Keratinocyte (primary cell): Measurements from ENCODE around the gene WFS1. TPM values are rescaled to one million over a fixed set of nuclear protein-coding genes. Genes with fewer than 3 reads are reported as not detected.

Experiments
- DNase-seq: peaks from one replicate; pipeline ENCODE4 v3.0.0-alpha.2; 2011; ENCODE audit warnings: low read depth, missing footprints, low spot score
- FAIRE-seq: peaks from 2 replicates; lab custom pipeline; 2011; peaks lifted over from hg19 to GRCh38; lab: Jason Lieb, UNC
- H2AFZ ChIP-seq: 2 replicates; pipeline ENCODE4 v1.6.0; 2012; ENCODE audit warnings: low read length, control low read depth, inconsistent platforms; ENCODE audit not compliant: control insufficient read depth
- H3K27ac ChIP-seq: 2 replicates; pipeline ENCODE4 v1.5.1; 2011; ENCODE audit warnings: low read length; ENCODE audit not compliant: control insufficient read depth, insufficient read depth
- H3K27me3 ChIP-seq: 3 replicates; pipeline ENCODE4 v1.6.0; 2011; ENCODE audit warnings: low read length; ENCODE audit not compliant: control insufficient read depth, insufficient read depth; ENCODE audit errors: extremely low read depth
- H3K36me3 ChIP-seq, 2 experiments: 2 replicates in 1 of 2; 3 replicates in 1 of 2; pipeline ENCODE4 v1.5.1; 2011; ENCODE audit warnings: low read length in 2 of 2, mild to moderate bottlenecking in 1 of 2; ENCODE audit not compliant: control insufficient read depth in 2 of 2, insufficient read depth in 2 of 2; ENCODE audit errors: extremely low read depth in 1 of 2
- H3K4me1 ChIP-seq: 3 replicates; pipeline ENCODE4 v1.5.1; 2011; ENCODE audit warnings: low read length; ENCODE audit not compliant: control insufficient read depth, insufficient read depth; ENCODE audit errors: extremely low read depth
- H3K4me2 ChIP-seq: 3 replicates; pipeline ENCODE4 v1.6.0; 2011; ENCODE audit warnings: low read depth, low read length; ENCODE audit not compliant: control insufficient read depth, insufficient read depth; ENCODE audit errors: extremely low read depth
- H3K4me3 ChIP-seq, 3 experiments: fragments of 200-600 bp in 1 of 3; sonication (generic) in 1 of 3; 2 replicates in 2 of 3; 3 replicates in 1 of 3; pipeline ENCODE4 v1.5.1; 2011 to 2016; ENCODE audit warnings: low read length in 3 of 3, mild to moderate bottlenecking in 3 of 3, control low read depth in 2 of 3, inconsistent platforms in 1 of 3, low read depth in 1 of 3, mixed read lengths in 1 of 3, mixed run types in 1 of 3, moderate library complexity in 1 of 3; ENCODE audit not compliant: control insufficient read depth in 2 of 3, insufficient read depth in 2 of 3; ENCODE audit errors: extremely low read depth in 1 of 3
- H3K79me2 ChIP-seq: 2 replicates; pipeline ENCODE4 v1.6.0; 2012; ENCODE audit warnings: low read length; ENCODE audit not compliant: control insufficient read depth, insufficient read depth
- H3K9ac ChIP-seq: 3 replicates; pipeline ENCODE4 v1.6.0; 2011; ENCODE audit warnings: low read length; ENCODE audit not compliant: control insufficient read depth, insufficient read depth; ENCODE audit errors: extremely low read depth
- H3K9me1 ChIP-seq: 3 replicates; pipeline ENCODE4 v1.6.0; 2011; ENCODE audit warnings: low read length; ENCODE audit not compliant: control insufficient read depth, insufficient read depth; ENCODE audit errors: extremely low read depth
- H3K9me3 ChIP-seq: 2 replicates; pipeline ENCODE4 v1.5.1; 2012; ENCODE audit warnings: low read depth, low read length; ENCODE audit not compliant: control insufficient read depth
- H4K20me1 ChIP-seq: 3 replicates; pipeline ENCODE4 v1.6.0; 2011; ENCODE audit warnings: low read length; ENCODE audit not compliant: control insufficient read depth, insufficient read depth; ENCODE audit errors: extremely low read depth
- EZH2 ChIP-seq: IDR thresholded peaks from one replicate; pipeline ENCODE4 v1.6.1; 2012; ENCODE audit warnings: inconsistent platforms, mild to moderate bottlenecking, low read length, moderate library complexity
- dilution Hi-C: fragments of 300-500 bp; cut with MboI; formaldehyde crosslinking; loops from one replicate; pipeline ENCODE4 v1.7.0; 2020; ENCODE audit warnings: low sequenced_read_pairs; ENCODE audit not compliant: extremely low pct_ligation_motif_present
- polyA plus RNA-seq, 5 experiments: library from polyadenylated mRNA; depleted of rRNA in 3 of 5; stranded (reverse) in 3 of 5; stranded (forward) in 1 of 5; unstranded in 1 of 5; fragments of >200 nt; gene quantifications; 1 replicate in 1 of 5; 2 replicates in 3 of 5; 3 replicates in 1 of 5; pipeline versions ENCODE4 v1.2.1 to v1.2.3, GENCODE V29; 2011 to 2012; ENCODE audit warnings: missing spikeins in 2 of 5, low read depth in 1 of 5, low replicate concordance in 1 of 5
- TF ChIP-seq, protein P1 (sequence below), 3 experiments: IDR thresholded peaks in 1 of 3; conservative IDR thresholded peaks in 1 of 3; optimal IDR thresholded peaks in 1 of 3; 2 replicates in 2 of 3; 3 replicates in 1 of 3; pipeline versions ENCODE3 to v1.5.1; 2011; ENCODE audit warnings: low read length in 3 of 3, mild to moderate bottlenecking in 3 of 3, moderate library complexity in 2 of 3, control low read depth in 1 of 3, inconsistent platforms in 1 of 3; ENCODE audit not compliant: insufficient read depth in 2 of 3; ENCODE audit errors: extremely low read depth in 1 of 3

WFS1 gene
- polyA plus RNA-seq, 1 donor (not counting 4 experiments of a cell fraction or from before 2014, with no cell fraction given), result 7.0 TPM

DNA sequence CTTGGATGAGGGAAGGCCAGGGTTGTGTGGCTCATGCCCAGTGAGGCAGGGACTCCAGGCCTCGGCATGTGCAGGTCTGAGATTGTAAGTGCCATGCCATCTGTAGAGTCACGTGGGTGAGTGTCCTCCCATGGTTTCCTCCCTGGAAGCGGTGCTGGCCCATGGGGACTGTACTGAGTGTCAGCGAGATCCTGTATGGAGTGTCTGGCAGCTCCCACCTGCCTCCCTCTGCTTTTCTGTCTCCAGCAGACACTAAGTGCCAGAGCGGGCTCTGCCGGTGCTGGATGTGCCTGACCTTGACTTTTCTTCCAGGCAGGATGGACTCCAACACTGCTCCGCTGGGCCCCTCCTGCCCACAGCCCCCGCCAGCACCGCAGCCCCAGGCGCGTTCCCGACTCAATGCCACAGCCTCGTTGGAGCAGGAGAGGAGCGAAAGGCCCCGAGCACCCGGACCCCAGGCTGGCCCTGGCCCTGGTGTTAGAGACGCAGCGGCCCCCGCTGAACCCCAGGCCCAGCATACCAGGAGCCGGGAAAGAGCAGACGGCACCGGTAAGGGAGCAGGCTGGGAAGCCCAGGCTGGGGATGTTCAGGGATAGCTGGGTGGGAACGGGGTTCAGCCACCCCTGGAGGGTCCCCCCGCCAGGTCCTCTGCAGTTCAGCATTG, 7.6 kb downstream of the WFS1 start:
- no peaks in the 10 kb centered on the region for H3K79me2 ChIP-seq
- H3K4me3 ChIP-seq, result no peak overlapping the region
- DNase-seq (no peak), FAIRE-seq (no peak)
- dilution Hi-C loops, result no loop called here
- H3K9ac ChIP-seq, result no peak overlapping the region
- peaks cover 21% of the 10 kb centered on the region for H3K4me1 ChIP-seq
- H3K27me3 ChIP-seq, result no peaks in the 10 kb centered on the region
- TF ChIP-seq EZH2, result no peak
- TF ChIP-seq, protein P1, sequence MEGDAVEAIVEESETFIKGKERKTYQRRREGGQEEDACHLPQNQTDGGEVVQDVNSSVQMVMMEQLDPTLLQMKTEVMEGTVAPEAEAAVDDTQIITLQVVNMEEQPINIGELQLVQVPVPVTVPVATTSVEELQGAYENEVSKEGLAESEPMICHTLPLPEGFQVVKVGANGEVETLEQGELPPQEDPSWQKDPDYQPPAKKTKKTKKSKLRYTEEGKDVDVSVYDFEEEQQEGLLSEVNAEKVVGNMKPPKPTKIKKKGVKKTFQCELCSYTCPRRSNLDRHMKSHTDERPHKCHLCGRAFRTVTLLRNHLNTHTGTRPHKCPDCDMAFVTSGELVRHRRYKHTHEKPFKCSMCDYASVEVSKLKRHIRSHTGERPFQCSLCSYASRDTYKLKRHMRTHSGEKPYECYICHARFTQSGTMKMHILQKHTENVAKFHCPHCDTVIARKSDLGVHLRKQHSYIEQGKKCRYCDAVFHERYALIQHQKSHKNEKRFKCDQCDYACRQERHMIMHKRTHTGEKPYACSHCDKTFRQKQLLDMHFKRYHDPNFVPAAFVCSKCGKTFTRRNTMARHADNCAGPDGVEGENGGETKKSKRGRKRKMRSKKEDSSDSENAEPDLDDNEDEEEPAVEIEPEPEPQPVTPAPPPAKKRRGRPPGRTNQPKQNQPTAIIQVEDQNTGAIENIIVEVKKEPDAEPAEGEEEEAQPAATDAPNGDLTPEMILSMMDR (optimal IDR thresholded peaks at IDR 0.05 in 1 of 3, IDR thresholded peaks at IDR 0.05 in 1 of 3, conservative IDR thresholded peaks at IDR 0.05 in 1 of 3; ENCODE audit: extremely low read depth in 1 of 3, insufficient read depth in 2 of 3, low read length in 3 of 3), result no peak
- no peaks in the 10 kb centered on the region for H3K9me3 ChIP-seq
- peaks cover 0 to 14% of the 10 kb centered on the region in 2 experiments for H3K36me3 ChIP-seq
- no peak overlapping the region for H3K27ac ChIP-seq
- H3K4me2 ChIP-seq, result no peak overlapping the region
- no peak overlapping the region for H2AFZ ChIP-seq
- no peaks in the 10 kb centered on the region for H3K9me1 ChIP-seq
- peaks cover 14% of the 10 kb centered on the region for H4K20me1 ChIP-seq

DNA sequence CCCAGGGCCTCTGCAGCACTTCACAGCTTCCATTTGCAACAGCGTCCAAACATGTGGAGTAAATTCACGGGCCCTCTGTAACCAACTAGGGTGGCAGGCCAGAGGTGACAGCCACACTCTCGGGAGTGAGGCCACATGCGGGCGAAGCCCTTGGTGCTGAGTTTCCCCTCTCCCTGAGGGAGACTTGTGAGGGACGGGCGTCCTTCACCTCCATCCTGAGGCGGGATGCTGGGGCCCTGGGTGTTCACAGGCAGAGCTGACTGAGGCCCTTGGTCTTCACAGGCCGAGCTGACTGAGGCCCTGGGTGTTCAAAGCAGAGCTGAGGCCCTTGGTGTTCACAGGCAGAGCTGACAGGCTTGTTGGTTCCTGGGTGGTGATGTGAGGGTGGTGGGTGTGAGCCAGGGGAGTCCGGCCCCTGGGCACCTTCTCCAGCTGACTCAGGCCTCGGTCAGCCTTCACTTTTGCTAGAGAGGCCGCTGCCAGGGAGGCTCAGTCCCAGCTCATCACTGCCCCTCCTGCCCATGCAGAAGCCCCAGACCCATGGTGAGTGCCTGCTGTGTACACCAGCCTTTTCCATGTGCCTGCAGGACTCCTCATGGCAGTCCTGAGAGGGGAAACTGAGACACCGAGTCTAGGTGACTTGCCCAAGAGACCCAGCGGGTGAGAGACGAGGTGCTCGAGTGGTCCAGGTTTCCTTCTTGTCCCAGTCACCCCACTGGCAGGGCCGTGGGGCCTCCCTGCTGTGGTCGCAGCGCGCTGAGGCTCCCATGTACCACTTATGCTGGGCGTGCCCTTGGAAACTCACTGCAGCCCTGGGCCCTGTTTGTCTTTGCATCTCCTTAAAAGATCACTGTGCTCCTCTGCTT, 8.5 kb downstream of the WFS1 start:
- H3K4me1 ChIP-seq, result peaks cover 15% of the 10 kb centered on the region
- no peak for DNase-seq
- TF ChIP-seq, protein P1 (optimal IDR thresholded peaks at IDR 0.05 in 1 of 3, IDR thresholded peaks at IDR 0.05 in 1 of 3, conservative IDR thresholded peaks at IDR 0.05 in 1 of 3; ENCODE audit: extremely low read depth in 1 of 3, insufficient read depth in 2 of 3, low read length in 3 of 3), result no peak
- TF ChIP-seq EZH2, result no peak
- dilution Hi-C loops, result no loop called here
- peaks cover 12% of the 10 kb centered on the region for H4K20me1 ChIP-seq
- H3K4me3 ChIP-seq, result no peak overlapping the region
- H3K9me3 ChIP-seq, result no peaks in the 10 kb centered on the region
- no peak for FAIRE-seq
- H3K27ac ChIP-seq, result no peak overlapping the region
- no peak overlapping the region for H3K4me2 ChIP-seq
- no peaks in the 10 kb centered on the region for H3K27me3 ChIP-seq
- H3K79me2 ChIP-seq, result no peaks in the 10 kb centered on the region
- H3K9ac ChIP-seq, result no peak overlapping the region
- H3K9me1 ChIP-seq, result peaks cover 3% of the 10 kb centered on the region
- H2AFZ ChIP-seq, result no peak overlapping the region
- H3K36me3 ChIP-seq, result peaks cover 0 to 14% of the 10 kb centered on the region in 2 experiments
